Ramos (cell line): Measurements from ENCODE around the gene NPTX1.
"Not testable (repeated sequence)": the region's sequence is repeated elsewhere in the genome, so short reads cannot be mapped to it uniquely, and the experiment has no call there.

Experiments
- in situ Hi-C: fragments of 300-500 bp; cut with MboI; formaldehyde crosslinking; loops from one replicate; pipeline ENCODE4 v1.14.3; 2022; ENCODE audit warnings: low sequenced_read_pairs; ENCODE audit not compliant: unreplicated experiment

The NPTX1 gene, protein sequence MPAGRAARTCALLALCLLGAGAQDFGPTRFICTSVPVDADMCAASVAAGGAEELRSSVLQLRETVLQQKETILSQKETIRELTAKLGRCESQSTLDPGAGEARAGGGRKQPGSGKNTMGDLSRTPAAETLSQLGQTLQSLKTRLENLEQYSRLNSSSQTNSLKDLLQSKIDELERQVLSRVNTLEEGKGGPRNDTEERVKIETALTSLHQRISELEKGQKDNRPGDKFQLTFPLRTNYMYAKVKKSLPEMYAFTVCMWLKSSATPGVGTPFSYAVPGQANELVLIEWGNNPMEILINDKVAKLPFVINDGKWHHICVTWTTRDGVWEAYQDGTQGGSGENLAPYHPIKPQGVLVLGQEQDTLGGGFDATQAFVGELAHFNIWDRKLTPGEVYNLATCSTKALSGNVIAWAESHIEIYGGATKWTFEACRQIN

DNA sequence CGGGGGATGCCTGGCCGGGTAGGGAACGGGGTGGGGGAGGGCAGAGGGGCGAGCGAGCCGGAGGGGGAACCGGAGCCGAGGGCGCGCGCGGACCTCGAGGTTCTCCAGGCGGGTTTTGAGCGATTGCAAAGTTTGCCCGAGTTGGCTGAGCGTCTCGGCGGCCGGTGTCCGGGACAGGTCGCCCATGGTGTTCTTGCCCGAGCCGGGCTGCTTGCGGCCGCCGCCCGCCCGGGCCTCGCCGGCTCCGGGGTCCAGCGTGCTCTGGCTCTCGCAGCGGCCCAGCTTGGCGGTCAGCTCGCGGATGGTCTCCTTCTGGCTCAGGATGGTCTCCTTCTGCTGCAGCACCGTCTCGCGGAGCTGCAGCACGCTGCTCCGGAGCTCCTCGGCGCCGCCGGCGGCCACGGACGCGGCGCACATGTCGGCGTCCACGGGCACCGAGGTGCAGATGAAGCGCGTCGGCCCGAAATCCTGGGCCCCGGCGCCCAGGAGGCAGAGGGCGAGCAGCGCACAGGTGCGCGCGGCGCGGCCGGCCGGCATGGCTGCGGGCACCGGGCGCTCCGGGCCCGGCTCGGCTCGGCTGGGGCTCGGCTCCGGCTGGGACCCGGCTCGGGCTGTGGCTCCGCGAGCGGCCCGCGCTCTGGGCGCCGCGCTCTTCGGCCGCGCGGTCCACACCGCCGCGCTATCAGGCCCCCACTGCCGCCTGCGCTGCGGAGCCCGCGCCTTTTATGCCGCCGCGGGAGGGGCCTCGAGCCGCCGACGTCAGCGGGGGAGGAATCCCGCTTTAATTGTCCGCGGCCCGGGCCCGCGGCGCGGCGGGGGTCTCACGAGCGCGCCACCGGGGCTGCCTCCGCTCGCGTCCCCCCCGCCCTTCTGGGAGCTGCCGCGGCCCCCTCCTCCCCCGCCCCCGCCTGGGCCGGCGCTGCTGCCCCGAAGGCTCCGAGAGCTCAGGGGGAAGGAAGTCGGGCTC is at the start of gene NPTX1:
Gene NPTX1, minus strand, starts transcription at position 698 of the 967 bp plus-strand sequence. Its CDS starts 161 bp downstream, at position 537.
- in situ Hi-C loops = no loop called here

DNA sequence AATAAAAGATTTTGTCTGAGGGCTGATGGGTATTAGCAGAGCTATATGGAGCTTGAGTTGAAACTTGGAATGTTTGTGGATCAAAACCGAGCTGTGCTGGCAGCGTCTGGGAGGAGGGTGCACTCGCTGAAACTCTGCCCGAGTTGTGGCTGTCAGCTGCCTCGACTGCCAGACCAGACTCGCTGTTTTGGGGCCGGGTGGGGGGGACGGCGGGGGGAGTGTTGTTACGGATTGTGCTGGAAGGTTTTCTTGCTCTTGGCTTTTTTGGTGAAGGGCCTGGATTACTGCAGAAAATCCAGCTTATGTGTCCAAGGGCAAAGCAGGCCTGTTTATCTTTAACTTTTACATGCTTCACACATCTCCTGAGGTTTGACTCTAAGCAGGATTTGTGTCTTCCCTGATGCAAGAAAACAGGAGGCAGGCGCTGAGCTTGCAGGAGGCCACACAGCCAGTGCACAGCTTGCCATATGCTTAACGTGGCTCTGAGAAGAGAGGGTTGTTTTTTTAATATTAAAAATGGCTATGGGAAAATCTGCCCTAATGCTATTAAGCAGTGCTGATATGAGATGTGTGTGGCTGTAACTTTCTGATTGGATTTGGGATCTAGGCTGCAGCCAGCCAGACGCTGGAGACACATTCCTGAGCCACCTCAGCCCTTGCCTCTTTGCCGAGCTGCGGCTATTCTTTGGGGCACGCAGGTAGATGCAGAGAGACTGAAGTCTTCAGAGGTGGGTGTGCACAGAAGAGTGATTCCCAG is 47.7 kb upstream of the NPTX1 start:
- in situ Hi-C loops = no loop called here

DNA sequence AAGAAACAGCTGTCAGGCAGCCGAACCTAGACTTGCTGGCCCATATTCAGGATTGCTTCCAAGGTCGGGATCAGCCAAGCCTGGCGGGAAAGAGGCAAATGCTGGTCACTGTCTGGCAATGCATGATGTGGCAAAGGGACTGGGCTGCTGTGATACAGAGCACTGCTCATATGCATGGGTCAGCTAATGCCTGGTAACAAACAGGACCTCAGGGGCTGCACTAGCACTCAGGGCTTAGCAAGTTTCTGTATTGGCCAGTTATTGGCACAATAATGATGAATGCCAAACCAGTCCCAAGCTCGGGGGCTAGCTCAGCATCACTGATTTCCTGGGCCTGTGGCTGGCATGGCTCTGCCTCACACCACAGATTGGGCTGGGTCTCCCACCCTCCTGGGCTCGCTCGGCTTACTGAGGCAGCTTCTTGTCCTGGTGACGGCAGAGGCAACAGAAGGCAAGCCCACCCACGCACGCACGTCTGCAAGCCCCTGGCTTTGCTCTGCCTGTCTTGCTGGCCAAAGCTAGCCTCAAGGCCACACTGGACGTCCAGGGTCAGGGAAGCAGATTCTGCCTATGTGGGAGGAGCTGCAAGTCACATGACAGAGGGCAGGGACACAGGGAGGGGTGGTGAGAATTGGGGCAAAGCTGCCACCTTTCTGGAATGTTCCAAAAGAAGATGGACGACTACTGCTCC is 46.8 kb upstream of the NPTX1 start:
- in situ Hi-C loops = no loop called here

DNA sequence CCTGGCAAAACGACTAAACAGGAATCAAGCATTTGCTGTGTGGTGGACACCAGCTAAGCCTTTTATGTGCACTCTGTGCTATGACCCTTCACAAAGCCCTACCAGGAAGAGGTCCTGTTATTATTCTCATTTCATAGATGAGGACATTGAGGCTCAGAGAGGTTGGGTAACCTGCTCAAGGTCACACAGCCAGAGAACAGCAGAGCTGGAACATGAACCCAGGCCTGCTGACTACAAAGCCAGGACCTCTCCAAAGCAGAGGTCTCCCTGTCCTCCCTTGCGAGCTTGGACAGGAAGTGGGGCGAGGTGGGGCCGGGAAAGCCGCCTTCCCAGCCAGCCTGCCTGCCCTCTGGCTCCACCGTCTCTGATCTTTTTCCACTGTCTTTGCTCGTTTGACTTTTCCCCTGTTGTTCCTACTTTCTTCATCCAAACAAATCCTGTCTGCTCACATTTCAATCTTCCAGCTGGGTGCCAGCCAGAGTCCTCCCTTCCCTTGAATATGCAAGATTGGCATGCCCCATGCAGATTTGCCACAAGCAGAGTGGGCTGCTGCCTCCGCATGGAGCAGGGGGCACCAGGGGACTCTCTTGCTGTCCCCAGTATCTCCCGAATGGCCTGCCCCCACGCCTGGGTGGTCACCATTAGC is 44.5 kb upstream of the NPTX1 start:
- in situ Hi-C loops = no loop called here

DNA sequence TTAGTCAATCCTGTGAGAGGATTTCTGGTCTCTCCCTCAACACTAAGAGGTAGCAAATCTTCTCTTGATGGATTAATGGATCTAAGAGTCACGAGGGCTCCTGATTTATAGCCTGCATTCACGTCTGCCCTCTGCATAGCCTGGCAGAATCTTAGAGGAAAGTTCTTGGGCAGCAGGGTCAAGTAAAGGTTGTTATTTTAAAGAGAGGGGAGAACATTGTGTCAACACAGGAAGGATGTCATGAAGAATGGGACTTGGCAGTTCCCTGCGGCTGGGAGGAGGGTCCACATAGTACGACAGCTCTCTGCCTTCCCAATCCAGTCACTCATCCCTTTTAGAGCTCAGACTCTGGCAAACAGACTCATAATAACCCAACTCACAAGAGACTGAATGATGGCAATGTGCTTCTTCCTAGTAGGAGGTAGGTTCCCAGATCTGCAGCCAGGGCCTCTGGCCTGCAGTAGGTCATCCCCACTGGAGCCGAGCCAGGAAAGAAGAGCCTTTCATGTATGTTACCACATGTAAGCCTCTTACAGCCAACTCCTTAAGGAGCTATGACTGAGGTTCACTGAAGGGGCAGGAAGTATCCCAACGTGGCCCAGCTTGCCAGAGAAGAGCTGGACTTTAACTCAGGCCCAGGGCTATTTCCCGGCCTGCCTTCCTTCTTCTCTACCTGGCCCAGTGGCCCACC is 42.8 kb upstream of the NPTX1 start:
- in situ Hi-C loops = no loop called here

DNA sequence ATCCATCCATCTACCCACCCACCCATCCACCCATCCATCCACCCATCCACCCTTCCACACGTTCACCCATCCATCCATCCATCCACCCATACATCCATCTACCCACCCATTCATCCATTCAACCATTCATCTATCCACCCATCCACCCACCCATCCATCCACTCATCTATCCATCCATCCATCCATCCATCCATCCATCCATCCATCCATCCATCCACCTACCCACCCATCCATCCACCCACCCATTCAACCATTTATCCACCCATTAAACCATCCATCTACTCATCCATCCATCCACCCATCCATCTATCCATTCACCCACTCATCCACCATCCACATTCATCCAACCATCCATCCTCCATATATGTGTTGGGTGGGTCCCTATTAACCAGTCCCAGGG is 42.0 kb upstream of the NPTX1 start:
- in situ Hi-C loops = no loop called here

DNA sequence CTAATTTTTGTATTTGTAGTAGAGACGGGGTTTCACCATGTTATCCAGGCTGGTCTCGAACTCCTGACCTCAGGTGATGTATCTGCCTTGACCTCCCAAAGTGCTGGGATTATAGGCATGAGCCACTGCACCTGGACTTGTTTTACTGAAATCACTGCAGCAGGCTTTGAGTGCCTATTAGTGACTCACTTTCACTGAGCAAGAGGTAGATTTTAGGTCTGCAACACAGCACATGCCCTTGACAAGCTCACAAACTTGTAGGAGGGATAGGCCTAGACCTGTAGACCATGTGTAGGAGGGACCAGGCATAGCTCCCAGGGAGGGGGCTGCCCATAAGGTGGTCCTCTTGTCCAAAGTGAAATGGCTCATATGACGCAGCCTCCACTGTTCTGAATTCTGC is 41.2 kb upstream of the NPTX1 start:
- in situ Hi-C loops = no loop called here

DNA sequence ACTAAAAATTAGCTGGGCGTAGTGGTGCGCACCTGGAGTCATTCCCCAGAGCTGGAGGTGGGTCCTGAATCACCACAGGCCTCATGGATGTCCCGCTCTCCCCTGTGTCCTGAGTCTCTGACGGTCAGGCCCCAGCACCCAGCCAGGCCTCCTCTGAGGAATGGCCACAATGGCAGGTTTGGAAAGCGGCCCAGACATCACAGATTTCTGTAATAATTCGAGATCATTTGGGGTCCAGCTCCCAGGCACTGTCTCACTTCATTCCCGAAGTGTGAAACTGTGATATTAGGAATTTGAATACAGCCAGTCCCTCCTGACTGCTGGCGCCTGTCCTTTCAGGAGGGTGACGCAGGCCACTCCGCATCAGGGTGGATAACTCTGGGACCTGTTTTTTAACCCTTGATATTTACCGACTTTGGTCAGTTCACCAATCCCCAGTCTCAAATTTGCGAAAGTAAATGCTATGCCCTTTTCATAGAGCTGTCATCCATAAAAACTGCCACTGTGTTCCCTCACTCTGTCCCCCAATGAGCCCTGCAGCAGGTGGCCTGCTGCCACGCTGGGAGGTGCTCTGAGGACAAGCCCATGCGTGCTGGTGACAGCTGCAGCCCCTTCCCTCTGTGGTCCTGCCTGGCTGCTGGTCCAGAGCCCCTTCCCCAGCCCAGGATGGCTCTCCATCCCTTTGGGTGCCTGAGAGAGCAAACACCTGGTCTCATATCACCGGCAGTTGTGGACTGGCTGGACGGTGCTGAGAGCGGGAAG is 39.9 kb upstream of the NPTX1 start:
- in situ Hi-C loops = no loop called here

DNA sequence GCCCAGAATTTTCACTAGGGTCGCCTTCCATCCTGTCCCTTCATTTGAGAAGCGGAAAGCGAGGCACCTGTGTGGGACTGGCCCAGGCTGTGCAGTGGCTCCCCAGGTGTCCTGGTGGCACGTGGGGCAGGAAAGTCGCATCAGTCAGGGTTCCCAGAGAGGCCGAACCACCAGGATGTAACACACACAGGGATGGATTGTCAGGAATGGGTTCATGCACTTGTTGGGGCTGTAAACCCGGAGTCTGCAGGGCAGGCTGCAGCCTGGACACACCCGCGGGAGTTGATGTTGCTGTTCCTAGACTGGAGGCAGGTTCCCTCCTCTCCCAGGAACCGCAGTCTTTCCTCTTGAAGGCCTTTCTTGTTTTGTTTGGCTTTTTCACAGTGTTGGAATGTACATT is 37.5 kb upstream of the NPTX1 start:
- in situ Hi-C loops = no loop called here

DNA sequence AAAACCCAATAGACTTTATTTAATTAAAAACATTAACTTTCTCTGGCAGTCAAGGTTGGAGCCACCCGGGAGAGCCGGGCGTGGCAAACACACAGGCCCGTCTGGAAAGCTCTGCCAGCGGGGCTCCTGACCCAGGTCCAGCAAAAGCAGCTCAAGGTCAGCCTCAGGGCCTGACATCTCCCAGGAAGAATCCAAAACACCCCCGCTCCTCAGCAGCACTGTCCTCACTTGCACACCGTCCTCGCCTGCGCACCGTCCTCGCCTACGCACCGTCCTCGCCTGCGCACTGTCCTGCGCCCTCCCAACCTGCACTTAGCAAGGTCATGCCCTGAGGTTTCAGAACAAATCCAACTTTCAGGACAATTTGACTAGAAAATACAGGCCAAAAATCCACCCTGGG is 36.8 kb upstream of the NPTX1 start:
- in situ Hi-C loops = no loop called here

DNA sequence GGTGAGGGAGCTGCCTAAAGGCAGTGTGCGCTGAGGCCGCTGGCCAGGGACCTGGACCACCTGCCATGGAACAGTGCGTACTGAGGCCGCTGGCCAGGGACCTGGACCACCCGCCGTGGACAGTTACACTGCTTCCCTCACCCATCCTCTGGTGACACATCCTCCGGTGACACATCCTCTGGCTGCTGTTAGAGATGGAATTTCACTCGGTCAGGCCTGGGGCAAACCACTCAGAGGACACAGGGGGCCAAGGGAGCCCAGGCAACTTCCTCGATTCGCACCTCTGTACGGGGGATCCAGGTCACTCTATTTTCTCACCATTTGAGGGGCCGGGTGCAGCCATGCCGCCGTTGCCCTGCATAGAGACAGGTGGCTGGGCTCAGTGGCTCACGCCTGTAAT is 35.8 kb upstream of the NPTX1 start:
- in situ Hi-C loops = no loop called here

DNA sequence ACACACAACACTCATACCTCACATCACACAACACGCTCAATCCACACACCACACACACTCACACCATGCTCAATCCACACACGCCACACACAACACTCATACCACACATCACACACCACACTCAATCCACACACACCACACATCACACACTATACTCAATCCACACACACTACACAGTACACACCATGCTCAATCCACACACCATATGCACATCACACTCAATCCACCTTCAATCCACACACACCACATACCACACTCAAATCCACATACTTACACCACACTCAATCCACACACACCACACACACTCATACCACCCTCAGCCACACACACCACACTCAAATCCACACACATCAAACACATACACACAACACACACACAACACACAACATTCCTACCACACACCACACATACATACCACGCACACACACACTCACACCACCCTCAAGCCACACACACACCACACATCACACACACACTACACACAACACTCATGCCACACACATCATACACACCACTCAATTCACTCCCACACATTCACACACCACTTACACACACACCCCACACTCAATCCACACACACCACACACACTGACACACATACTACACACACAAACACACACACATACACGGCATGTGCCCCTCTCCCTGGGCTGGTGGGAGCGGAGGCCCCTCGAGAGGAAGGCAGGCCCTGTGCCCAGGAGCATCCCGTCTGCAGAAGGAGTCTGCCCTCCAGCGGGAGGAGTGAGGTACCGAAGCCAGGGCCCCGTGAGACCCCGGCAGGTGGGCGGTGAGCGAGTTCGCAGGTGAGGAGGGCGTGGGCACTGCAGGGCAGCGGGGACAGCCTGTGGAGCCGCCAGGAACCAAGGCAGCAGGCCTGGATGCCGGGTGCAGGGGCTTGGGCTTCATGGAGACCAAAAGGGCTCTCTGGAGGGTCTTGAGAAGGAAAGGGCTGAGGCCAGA is 35.1 kb upstream of the NPTX1 start:
- in situ Hi-C loops = no loop called here

DNA sequence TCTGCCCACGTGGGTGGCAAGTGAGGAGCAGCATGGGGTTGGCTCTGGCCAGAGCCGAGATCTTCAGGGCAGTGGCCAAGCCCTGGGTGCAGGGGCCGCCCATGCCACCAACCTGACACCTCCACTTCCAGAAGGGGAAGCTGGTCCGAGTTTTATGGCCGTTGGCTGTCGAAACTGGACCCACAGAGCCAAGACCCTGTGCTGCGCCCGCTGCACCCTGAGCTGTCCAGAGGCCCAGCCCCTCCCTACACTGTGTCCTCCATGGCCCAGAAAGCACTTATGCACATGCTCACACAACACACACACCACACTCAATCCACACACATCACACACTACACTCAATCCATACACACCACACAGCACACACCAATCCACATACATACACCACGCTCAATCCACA is 34.4 kb upstream of the NPTX1 start:
- in situ Hi-C loops = no loop called here

DNA sequence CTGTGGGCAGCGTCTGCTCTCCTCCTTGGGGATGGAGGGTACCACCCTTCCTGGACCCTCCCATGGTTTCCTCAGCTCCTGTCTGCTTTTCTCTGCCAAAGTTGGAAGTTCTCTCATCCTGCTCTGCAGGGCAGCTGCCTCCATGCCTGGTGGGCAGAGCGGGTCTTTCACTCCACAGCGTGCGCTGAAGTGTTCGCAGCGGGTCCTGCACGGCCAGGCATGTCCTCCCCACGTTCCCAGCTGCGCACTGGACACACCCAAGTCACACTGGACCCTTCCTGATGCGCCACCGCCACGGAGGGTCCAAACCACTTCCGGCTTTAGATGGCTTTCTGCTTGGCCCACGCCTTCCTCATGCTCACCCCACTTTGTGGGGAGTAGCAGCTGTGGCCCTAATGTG is 33.7 kb upstream of the NPTX1 start:
- in situ Hi-C loops = no loop called here

DNA sequence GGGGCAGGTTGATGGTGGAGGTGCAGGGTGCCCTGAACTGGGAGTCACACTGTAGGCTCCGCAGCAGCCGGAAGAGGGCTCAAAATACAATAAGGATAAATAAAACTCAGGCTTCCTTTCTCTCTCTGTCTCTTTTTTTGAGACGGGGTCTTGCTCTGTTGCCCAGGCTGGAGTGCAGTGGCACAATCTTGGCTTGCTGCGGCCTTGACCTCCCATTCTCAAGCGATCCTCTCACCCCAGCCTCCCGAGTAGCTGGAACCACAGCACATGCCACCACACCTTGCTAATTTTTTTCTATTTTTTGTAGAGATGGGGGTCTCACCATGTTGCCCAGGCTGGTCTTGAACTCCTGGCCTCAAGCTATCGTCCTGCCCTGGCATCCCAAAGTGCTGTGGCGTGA is 32.9 kb upstream of the NPTX1 start:
- in situ Hi-C loops = no loop called here

DNA sequence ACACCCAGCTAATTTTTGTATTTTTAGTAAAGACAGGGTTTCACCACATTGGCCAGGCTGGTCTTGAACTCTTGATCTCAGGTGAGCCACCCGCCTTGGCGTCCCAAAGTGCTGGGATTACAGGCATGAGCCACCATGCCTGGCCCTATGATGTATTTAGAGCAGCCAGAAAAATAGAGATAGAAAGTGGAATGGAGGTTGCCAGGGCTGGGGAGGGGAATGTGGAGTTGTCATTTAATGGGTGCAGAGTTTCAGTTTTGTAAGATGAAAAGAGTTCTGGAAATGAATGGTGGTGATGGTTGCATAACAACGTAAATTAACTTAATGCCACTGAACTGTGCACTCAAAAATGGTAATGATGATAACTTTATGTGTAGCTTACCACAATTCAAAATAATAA is 31.6 kb upstream of the NPTX1 start:
- in situ Hi-C loops = no loop called here

DNA sequence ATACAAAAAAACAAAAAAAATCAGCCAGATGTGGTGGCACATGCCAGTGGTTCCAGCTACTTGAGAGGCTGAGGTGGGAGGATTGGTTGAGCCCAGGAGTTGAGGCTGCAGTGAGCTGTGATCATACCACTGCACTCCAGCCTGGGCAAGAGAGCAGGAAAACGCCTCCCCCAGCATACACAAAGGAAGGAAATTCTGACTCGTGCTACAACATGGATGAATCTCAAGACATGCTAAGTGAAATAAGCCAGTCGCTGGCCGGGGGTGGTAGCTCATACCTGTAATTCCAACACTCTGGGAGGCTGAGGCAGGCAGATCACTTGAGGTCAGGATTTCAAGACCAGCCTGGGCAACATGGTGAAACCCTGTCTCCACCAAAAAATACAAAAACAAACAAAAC is 30.8 kb upstream of the NPTX1 start:
- in situ Hi-C loops = not testable (repeated sequence)
